ENCODE measurements around the gene DCST1. TPM values are rescaled to one million over a fixed set of nuclear protein-coding genes. Genes with fewer than 3 reads are reported as not detected.

DCST1 gene
- total and polyA plus RNA-seq, 4 donors, result not detected

DNA sequence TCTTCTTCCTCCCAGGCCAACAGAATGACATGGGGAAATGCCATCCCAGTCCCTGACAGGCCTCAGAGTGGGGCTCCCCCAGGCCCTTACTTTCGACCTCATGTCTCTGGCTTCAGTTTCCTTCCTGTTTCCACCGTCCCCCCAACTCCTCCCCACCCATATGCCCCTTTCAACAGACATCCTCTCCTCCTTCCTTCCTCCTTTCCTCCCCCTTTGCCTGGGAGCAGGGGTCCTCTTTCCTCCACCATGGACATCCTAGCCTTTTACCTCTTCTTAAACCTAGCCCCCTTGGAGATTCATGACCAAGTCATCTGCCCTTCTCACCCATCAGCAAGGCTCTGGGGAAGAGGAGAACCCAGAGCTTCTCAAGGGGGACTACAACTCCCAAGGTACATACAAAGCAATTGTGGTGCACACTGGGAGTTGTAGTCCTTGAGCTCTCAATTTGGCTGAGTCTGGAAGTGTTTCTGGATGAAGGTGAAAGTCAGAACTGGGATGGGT lies 27.0 kb upstream of the DCST1 start:
- peak overlapping the region; percentile 87 to 99 for H3K27ac ChIP-seq (ENCODE audit: low read depth in 1 of 2, low read length in 2 of 2)
- peak overlapping the region in 1 of 2 donors; percentile 51 for H3K9ac ChIP-seq (ENCODE audit: low read depth in 1 of 2, low read length in 2 of 2)
- no peak overlapping the region for H3K4me3 ChIP-seq (ENCODE audit: low read depth in 1 of 3, low read length in 3 of 3)
- 56% methylated on average over 2 of the region's 2 CpGs for WGBS
- no peaks in the 10 kb centered on the region for H3K9me3 ChIP-seq (ENCODE audit: control insufficient read depth in 4 of 4, low read length in 3 of 4)
- no peaks in the 10 kb centered on the region for H3K27me3 ChIP-seq (ENCODE audit: control insufficient read depth in 4 of 4, insufficient read depth in 4 of 4, low read length in 3 of 4)
- no peak for DNase-seq (ENCODE audit: low spot score)
- no peaks in the 10 kb centered on the region for H3K36me3 ChIP-seq (ENCODE audit: control insufficient read depth in 4 of 4, insufficient read depth in 3 of 4, low read depth in 1 of 4, low read length in 3 of 4)
- TF ChIP-seq FOXA1 (IDR thresholded peaks at IDR 0.05) (no peak), SP1 (IDR thresholded peaks at IDR 0.05) (no peak), JUND (IDR thresholded peaks at IDR 0.05) (no peak), NR2F2 (IDR thresholded peaks at IDR 0.05) (no peak), FOXA2 (IDR thresholded peaks at IDR 0.05) (no peak), TAF1 (conservative IDR thresholded peaks at IDR 0.05) (no peak), HNF4A (conservative IDR thresholded peaks at IDR 0.05) (no peak)
- TF ChIP-seq, protein P1, sequence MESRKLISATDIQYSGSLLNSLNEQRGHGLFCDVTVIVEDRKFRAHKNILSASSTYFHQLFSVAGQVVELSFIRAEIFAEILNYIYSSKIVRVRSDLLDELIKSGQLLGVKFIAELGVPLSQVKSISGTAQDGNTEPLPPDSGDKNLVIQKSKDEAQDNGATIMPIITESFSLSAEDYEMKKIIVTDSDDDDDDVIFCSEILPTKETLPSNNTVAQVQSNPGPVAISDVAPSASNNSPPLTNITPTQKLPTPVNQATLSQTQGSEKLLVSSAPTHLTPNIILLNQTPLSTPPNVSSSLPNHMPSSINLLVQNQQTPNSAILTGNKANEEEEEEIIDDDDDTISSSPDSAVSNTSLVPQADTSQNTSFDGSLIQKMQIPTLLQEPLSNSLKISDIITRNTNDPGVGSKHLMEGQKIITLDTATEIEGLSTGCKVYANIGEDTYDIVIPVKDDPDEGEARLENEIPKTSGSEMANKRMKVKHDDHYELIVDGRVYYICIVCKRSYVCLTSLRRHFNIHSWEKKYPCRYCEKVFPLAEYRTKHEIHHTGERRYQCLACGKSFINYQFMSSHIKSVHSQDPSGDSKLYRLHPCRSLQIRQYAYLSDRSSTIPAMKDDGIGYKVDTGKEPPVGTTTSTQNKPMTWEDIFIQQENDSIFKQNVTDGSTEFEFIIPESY (IDR thresholded peaks at IDR 0.05), result no peak
- peaks cover 52 to 75% (median 67%) of the 10 kb centered on the region in 4 donors for H3K4me1 ChIP-seq (ENCODE audit: control insufficient read depth in 4 of 4, insufficient read depth in 4 of 4, low read length in 3 of 4)

DNA sequence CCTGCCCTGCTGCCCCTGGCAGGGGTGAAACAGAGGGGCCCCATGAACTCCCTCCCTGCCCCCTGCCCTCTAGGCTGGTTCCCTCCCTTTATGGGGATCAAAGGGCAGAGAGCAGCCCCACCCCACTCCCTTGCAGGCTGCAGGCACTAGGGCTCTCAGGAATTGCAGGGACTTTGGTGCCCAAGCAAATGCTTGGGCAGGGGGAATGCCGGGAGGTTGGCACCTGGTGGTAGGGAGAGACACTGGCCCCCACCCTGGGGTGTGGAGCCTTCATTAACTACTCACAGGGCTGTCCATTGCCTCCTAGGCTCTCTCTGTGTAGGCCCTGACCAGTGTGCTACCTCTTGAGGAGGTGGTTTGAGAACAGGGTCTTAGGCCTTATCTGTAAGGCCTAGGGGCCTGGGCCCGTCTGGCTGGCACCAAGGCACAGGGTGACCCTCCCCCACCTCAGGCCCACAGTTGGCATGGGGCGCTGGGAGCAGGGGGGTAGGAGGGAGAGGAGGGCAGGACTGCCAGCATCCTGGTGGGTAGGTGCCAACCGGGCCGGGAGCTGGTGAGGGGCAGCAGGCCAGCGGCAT lies 26.3 kb upstream of the DCST1 start:
- Histone ChIP-seq H3K9ac (ENCODE audit: low read depth in 1 of 2, low read length in 2 of 2) (peak overlapping the region in 1 of 2 donors; percentile 51), H3K4me3 (ENCODE audit: low read depth in 1 of 3, low read length in 3 of 3) (peak overlapping the region in 1 of 3 donors; percentile 9), H3K27ac (ENCODE audit: low read depth in 1 of 2, low read length in 2 of 2) (peak overlapping the region; percentile 87 to 99), H3K9me3 (ENCODE audit: control insufficient read depth in 4 of 4, low read length in 3 of 4) (no peaks in the 10 kb centered on the region), H3K27me3 (ENCODE audit: control insufficient read depth in 4 of 4, insufficient read depth in 4 of 4, low read length in 3 of 4) (no peaks in the 10 kb centered on the region), H3K4me1 (ENCODE audit: control insufficient read depth in 4 of 4, insufficient read depth in 4 of 4, low read length in 3 of 4) (peaks cover 57 to 82% (median 72%) of the 10 kb centered on the region in 4 donors), H3K36me3 (ENCODE audit: control insufficient read depth in 4 of 4, insufficient read depth in 3 of 4, low read depth in 1 of 4, low read length in 3 of 4) (no peaks in the 10 kb centered on the region)
- TF ChIP-seq YY1 (IDR thresholded peaks at IDR 0.05) (no peak), FOXA1 (IDR thresholded peaks at IDR 0.05) (no peak), JUND (IDR thresholded peaks at IDR 0.05) (no peak), TAF1 (conservative IDR thresholded peaks at IDR 0.05) (no peak), SP1 (IDR thresholded peaks at IDR 0.05) (peak; percentile 54), NR2F2 (IDR thresholded peaks at IDR 0.05) (no peak), RXRA (IDR thresholded peaks at IDR 0.05) (peak; percentile 34 to 60), GABPA (IDR thresholded peaks at IDR 0.05 in 1 of 2, conservative IDR thresholded peaks at IDR 0.05 in 1 of 2) (no peak), RAD21 (IDR thresholded peaks at IDR 0.05) (peak in 1 of 2 donors; percentile 22), EGR1 (IDR thresholded peaks at IDR 0.05; ENCODE audit: low read depth in 2 of 2) (no peak), HNF4A (conservative IDR thresholded peaks at IDR 0.05) (peak; percentile 76 to 78), FOXA2 (IDR thresholded peaks at IDR 0.05) (no peak), HNF4G (IDR thresholded peaks at IDR 0.05) (peak; percentile 42)
- TF ChIP-seq, protein P2, sequence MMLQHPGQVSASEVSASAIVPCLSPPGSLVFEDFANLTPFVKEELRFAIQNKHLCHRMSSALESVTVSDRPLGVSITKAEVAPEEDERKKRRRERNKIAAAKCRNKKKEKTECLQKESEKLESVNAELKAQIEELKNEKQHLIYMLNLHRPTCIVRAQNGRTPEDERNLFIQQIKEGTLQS (IDR thresholded peaks at IDR 0.05), result no peak
- TF ChIP-seq, protein P1 (IDR thresholded peaks at IDR 0.05), result no peak
- TF ChIP-seq, protein P3, sequence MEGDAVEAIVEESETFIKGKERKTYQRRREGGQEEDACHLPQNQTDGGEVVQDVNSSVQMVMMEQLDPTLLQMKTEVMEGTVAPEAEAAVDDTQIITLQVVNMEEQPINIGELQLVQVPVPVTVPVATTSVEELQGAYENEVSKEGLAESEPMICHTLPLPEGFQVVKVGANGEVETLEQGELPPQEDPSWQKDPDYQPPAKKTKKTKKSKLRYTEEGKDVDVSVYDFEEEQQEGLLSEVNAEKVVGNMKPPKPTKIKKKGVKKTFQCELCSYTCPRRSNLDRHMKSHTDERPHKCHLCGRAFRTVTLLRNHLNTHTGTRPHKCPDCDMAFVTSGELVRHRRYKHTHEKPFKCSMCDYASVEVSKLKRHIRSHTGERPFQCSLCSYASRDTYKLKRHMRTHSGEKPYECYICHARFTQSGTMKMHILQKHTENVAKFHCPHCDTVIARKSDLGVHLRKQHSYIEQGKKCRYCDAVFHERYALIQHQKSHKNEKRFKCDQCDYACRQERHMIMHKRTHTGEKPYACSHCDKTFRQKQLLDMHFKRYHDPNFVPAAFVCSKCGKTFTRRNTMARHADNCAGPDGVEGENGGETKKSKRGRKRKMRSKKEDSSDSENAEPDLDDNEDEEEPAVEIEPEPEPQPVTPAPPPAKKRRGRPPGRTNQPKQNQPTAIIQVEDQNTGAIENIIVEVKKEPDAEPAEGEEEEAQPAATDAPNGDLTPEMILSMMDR (IDR thresholded peaks at IDR 0.05; ENCODE audit: low read depth, low read length, missing input control), result no peak
- TF ChIP-seq, protein P4, sequence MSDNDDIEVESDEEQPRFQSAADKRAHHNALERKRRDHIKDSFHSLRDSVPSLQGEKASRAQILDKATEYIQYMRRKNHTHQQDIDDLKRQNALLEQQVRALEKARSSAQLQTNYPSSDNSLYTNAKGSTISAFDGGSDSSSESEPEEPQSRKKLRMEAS (IDR thresholded peaks at IDR 0.05), result no peak
- TF ChIP-seq, protein P5, sequence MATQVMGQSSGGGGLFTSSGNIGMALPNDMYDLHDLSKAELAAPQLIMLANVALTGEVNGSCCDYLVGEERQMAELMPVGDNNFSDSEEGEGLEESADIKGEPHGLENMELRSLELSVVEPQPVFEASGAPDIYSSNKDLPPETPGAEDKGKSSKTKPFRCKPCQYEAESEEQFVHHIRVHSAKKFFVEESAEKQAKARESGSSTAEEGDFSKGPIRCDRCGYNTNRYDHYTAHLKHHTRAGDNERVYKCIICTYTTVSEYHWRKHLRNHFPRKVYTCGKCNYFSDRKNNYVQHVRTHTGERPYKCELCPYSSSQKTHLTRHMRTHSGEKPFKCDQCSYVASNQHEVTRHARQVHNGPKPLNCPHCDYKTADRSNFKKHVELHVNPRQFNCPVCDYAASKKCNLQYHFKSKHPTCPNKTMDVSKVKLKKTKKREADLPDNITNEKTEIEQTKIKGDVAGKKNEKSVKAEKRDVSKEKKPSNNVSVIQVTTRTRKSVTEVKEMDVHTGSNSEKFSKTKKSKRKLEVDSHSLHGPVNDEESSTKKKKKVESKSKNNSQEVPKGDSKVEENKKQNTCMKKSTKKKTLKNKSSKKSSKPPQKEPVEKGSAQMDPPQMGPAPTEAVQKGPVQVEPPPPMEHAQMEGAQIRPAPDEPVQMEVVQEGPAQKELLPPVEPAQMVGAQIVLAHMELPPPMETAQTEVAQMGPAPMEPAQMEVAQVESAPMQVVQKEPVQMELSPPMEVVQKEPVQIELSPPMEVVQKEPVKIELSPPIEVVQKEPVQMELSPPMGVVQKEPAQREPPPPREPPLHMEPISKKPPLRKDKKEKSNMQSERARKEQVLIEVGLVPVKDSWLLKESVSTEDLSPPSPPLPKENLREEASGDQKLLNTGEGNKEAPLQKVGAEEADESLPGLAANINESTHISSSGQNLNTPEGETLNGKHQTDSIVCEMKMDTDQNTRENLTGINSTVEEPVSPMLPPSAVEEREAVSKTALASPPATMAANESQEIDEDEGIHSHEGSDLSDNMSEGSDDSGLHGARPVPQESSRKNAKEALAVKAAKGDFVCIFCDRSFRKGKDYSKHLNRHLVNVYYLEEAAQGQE (IDR thresholded peaks at IDR 0.05), result no peak
- DNase-seq (ENCODE audit: low spot score), result no peak
- WGBS, result 28% methylated on average over 6 of the region's 6 CpGs

All from liver (tissue), 9 donors.